HL-60 (cell line): Measurements from ENCODE around the gene HABP2.

Experiments
- CTCF ChIP-seq: IDR thresholded peaks from one replicate; pipeline ENCODE4 v1.5.1; 2011; ENCODE audit warnings: low read length, control low read depth, inconsistent platforms; ENCODE audit not compliant: insufficient read depth
- GABPA ChIP-seq: IDR thresholded peaks from 2 replicates; pipeline ENCODE4 v1.6.1; 2012; ENCODE audit warnings: low read depth
- POLR2AphosphoS5 ChIP-seq: IDR thresholded peaks from 2 replicates; pipeline ENCODE4 v1.6.1; 2012; ENCODE audit warnings: low read depth
- REST ChIP-seq: IDR thresholded peaks from 2 replicates; pipeline ENCODE4 v1.6.1; 2012; ENCODE audit warnings: low read depth; ENCODE audit not compliant: insufficient replicate concordance
- SPI1 ChIP-seq: IDR thresholded peaks from 2 replicates; pipeline ENCODE4 v1.6.1; 2012; ENCODE audit warnings: low read depth, mild to moderate bottlenecking, borderline replicate concordance

- no peak for TF ChIP-seq REST
- TF ChIP-seq CTCF: no peak
- no peak for TF ChIP-seq GABPA
- TF ChIP-seq SPI1: no peak
- no peak for TF ChIP-seq POLR2AphosphoS5
Observed at GRCh38 chr10:113550365-113550764, 2.5 kb upstream of the HABP2 start.
